Stimulated activated naive CD8-positive, alpha-beta T cell treated with anti-CD3 and anti-CD28 coated beads, Interleukin-15, Interleukin-2, amounts not matched to agents 100 ng/mL and 50 ng/mL, for 24 hours (primary cell): Measurements from ENCODE around the gene TNFRSF8.

Source experiments
- H3K27ac Mint-ChIP-seq: one replicate; pipeline ENCODE4 v1.8.0; 2021; ENCODE audit warnings: mild to moderate bottlenecking, mixed read lengths
- H3K27me3 Mint-ChIP-seq: one replicate; pipeline ENCODE4 v1.8.0; 2021; ENCODE audit warnings: mixed read lengths
- H3K36me3 Mint-ChIP-seq: one replicate; pipeline ENCODE4 v1.8.0; 2021; ENCODE audit warnings: low read depth, mixed read lengths
- H3K4me1 Mint-ChIP-seq: one replicate; pipeline ENCODE4 v1.8.0; 2021; ENCODE audit warnings: low read depth, mixed read lengths
- H3K4me3 Mint-ChIP-seq: one replicate; pipeline ENCODE4 v1.8.0; 2021; ENCODE audit warnings: mild to moderate bottlenecking, mixed read lengths
- H3K9me3 Mint-ChIP-seq: one replicate; pipeline ENCODE4 v1.8.0; 2021; ENCODE audit warnings: mixed read lengths

Gene TNFRSF8

GRCh38 chr1:12051361-12051760, 11.7 kb upstream of the TNFRSF8 start:
- Mint-ChIP-seq H3K36me3 (no peaks in the 10 kb centered on the region), H3K27ac (no peak overlapping the region), H3K27me3 (no peaks in the 10 kb centered on the region), H3K4me1 (peaks cover 38% of the 10 kb centered on the region), H3K4me3 (no peak overlapping the region), H3K9me3 (no peaks in the 10 kb centered on the region)

- H3K4me1 Mint-ChIP-seq = peaks cover 46% of the 10 kb centered on the region
Observed at GRCh38 chr1:12052008-12052573, 11.0 kb upstream of the TNFRSF8 start.

GRCh38 chr1:12052997-12053686, 10.0 kb upstream of the TNFRSF8 start:
- peaks cover 56% of the 10 kb centered on the region for H3K4me1 Mint-ChIP-seq
- H3K27me3 Mint-ChIP-seq = no peaks in the 10 kb centered on the region
- H3K4me3 Mint-ChIP-seq = no peak overlapping the region
- no peaks in the 10 kb centered on the region for H3K9me3 Mint-ChIP-seq
- no peak overlapping the region for H3K27ac Mint-ChIP-seq
- H3K36me3 Mint-ChIP-seq = no peaks in the 10 kb centered on the region

More at GRCh38 chr1:12052008-12052573, 11.0 kb upstream of the TNFRSF8 start:
- H3K9me3 Mint-ChIP-seq = no peaks in the 10 kb centered on the region
- no peaks in the 10 kb centered on the region for H3K36me3 Mint-ChIP-seq
- no peak overlapping the region for H3K4me3 Mint-ChIP-seq
- no peaks in the 10 kb centered on the region for H3K27me3 Mint-ChIP-seq
- peak overlapping the region; percentile 70 for H3K27ac Mint-ChIP-seq

GRCh38 chr1:12053752-12054548, 9.2 kb upstream of the TNFRSF8 start:
- H3K36me3 Mint-ChIP-seq = no peaks in the 10 kb centered on the region
- no peak overlapping the region for H3K27ac Mint-ChIP-seq
- H3K4me3 Mint-ChIP-seq = no peak overlapping the region
- H3K9me3 Mint-ChIP-seq = no peaks in the 10 kb centered on the region
- no peaks in the 10 kb centered on the region for H3K27me3 Mint-ChIP-seq
- H3K4me1 Mint-ChIP-seq = peaks cover 64% of the 10 kb centered on the region

GRCh38 chr1:12055259-12055658, 7.8 kb upstream of the TNFRSF8 start:
- Mint-ChIP-seq H3K27ac (no peak overlapping the region), H3K4me1 (peaks cover 77% of the 10 kb centered on the region), H3K27me3 (peaks cover 5% of the 10 kb centered on the region), H3K36me3 (no peaks in the 10 kb centered on the region), H3K4me3 (no peak overlapping the region), H3K9me3 (no peaks in the 10 kb centered on the region)

GRCh38 chr1:12056331-12056841, 6.7 kb upstream of the TNFRSF8 start:
- no peaks in the 10 kb centered on the region for H3K9me3 Mint-ChIP-seq
- no peaks in the 10 kb centered on the region for H3K36me3 Mint-ChIP-seq
- H3K27me3 Mint-ChIP-seq = peaks cover 9% of the 10 kb centered on the region
- no peak overlapping the region for H3K4me3 Mint-ChIP-seq
- peaks cover 77% of the 10 kb centered on the region for H3K4me1 Mint-ChIP-seq
- no peak overlapping the region for H3K27ac Mint-ChIP-seq

GRCh38 chr1:12057382-12057781, 5.7 kb upstream of the TNFRSF8 start:
- Mint-ChIP-seq H3K36me3 (no peaks in the 10 kb centered on the region), H3K9me3 (no peaks in the 10 kb centered on the region), H3K4me3 (no peak overlapping the region), H3K4me1 (peaks cover 67% of the 10 kb centered on the region), H3K27ac (peak overlapping the region; percentile 78), H3K27me3 (peaks cover 16% of the 10 kb centered on the region)

- H3K4me1 Mint-ChIP-seq = peaks cover 65% of the 10 kb centered on the region
- peaks cover 21% of the 10 kb centered on the region for H3K27me3 Mint-ChIP-seq
- no peaks in the 10 kb centered on the region for H3K36me3 Mint-ChIP-seq
- no peaks in the 10 kb centered on the region for H3K9me3 Mint-ChIP-seq
- H3K4me3 Mint-ChIP-seq = no peak overlapping the region
- no peak overlapping the region for H3K27ac Mint-ChIP-seq
Observed at GRCh38 chr1:12057940-12058687, 5.0 kb upstream of the TNFRSF8 start.

- peaks cover 30% of the 10 kb centered on the region for H3K27me3 Mint-ChIP-seq
- peaks cover 67% of the 10 kb centered on the region for H3K4me1 Mint-ChIP-seq
- H3K36me3 Mint-ChIP-seq = no peaks in the 10 kb centered on the region
- H3K9me3 Mint-ChIP-seq = no peaks in the 10 kb centered on the region
- peak overlapping the region; percentile 59 for H3K27ac Mint-ChIP-seq
- H3K4me3 Mint-ChIP-seq = peak overlapping the region; percentile 43
Observed at GRCh38 chr1:12059226-12059625, 3.9 kb upstream of the TNFRSF8 start.

GRCh38 chr1:12059722-12060464, 3.2 kb upstream of the TNFRSF8 start:
- Mint-ChIP-seq H3K4me1 (peaks cover 65% of the 10 kb centered on the region), H3K9me3 (no peaks in the 10 kb centered on the region), H3K36me3 (no peaks in the 10 kb centered on the region), H3K27ac (peak overlapping the region; percentile 59), H3K27me3 (peaks cover 36% of the 10 kb centered on the region), H3K4me3 (peak overlapping the region; percentile 43)

GRCh38 chr1:12060500-12060899, 2.6 kb upstream of the TNFRSF8 start:
- H3K27ac Mint-ChIP-seq = no peak overlapping the region
- H3K4me3 Mint-ChIP-seq = no peak overlapping the region
- H3K36me3 Mint-ChIP-seq = no peaks in the 10 kb centered on the region
- H3K27me3 Mint-ChIP-seq = peaks cover 37% of the 10 kb centered on the region
- no peaks in the 10 kb centered on the region for H3K9me3 Mint-ChIP-seq
- H3K4me1 Mint-ChIP-seq = peaks cover 64% of the 10 kb centered on the region

GRCh38 chr1:12064073-12064969, 1.2 kb downstream of the TNFRSF8 start:
- no peaks in the 10 kb centered on the region for H3K9me3 Mint-ChIP-seq
- peak overlapping the region; percentile 47 for H3K4me3 Mint-ChIP-seq
- no peaks in the 10 kb centered on the region for H3K36me3 Mint-ChIP-seq
- H3K27ac Mint-ChIP-seq = no peak overlapping the region
- H3K27me3 Mint-ChIP-seq = peaks cover 59% of the 10 kb centered on the region
- peaks cover 63% of the 10 kb centered on the region for H3K4me1 Mint-ChIP-seq

GRCh38 chr1:12065872-12066271, 2.8 kb downstream of the TNFRSF8 start:
- Mint-ChIP-seq H3K36me3 (no peaks in the 10 kb centered on the region), H3K4me1 (peaks cover 64% of the 10 kb centered on the region), H3K27ac (peak overlapping the region; percentile 66), H3K4me3 (peak overlapping the region; percentile 45), H3K9me3 (no peaks in the 10 kb centered on the region), H3K27me3 (peaks cover 69% of the 10 kb centered on the region)
